Measurements from ENCODE around the gene VAPA.

The VAPA gene

GRCh38 chr18:9876867-9877654 is 36.8 kb upstream of the VAPA start:
- DNase-seq (ENCODE audit: extremely low read depth, low read depth) = peak; percentile 87
- no peak for TF ChIP-seq CTCF (IDR thresholded peaks at IDR 0.05; ENCODE audit: low read depth, low read length, missing control alignments)
- H3K4me3 ChIP-seq (replicated peaks; ENCODE audit: low read depth, low read length) = peak overlapping the region; percentile 27

- DNase-seq (ENCODE audit: extremely low read depth, low read depth) = no peak
- peak overlapping the region; percentile 27 for H3K4me3 ChIP-seq (replicated peaks; ENCODE audit: low read depth, low read length)
- no peak for TF ChIP-seq CTCF (IDR thresholded peaks at IDR 0.05; ENCODE audit: low read depth, low read length, missing control alignments)
These were observed 36.2 kb upstream of the VAPA start for GRCh38 chr18:9877655-9878014.

GRCh38 chr18:9878095-9878494 is 35.7 kb upstream of the VAPA start:
- H3K4me3 ChIP-seq (replicated peaks; ENCODE audit: low read depth, low read length) = no peak overlapping the region
- TF ChIP-seq CTCF (IDR thresholded peaks at IDR 0.05; ENCODE audit: low read depth, low read length, missing control alignments) = no peak
- DNase-seq (ENCODE audit: extremely low read depth, low read depth) = no peak

GRCh38 chr18:9878783-9879242 is 35.0 kb upstream of the VAPA start:
- no peak overlapping the region for H3K4me3 ChIP-seq (replicated peaks; ENCODE audit: low read depth, low read length)
- no peak for TF ChIP-seq CTCF (IDR thresholded peaks at IDR 0.05; ENCODE audit: low read depth, low read length, missing control alignments)
- no peak for DNase-seq (ENCODE audit: extremely low read depth, low read depth)

GRCh38 chr18:9884090-9884489 is 29.7 kb upstream of the VAPA start:
- no peak for TF ChIP-seq CTCF (IDR thresholded peaks at IDR 0.05; ENCODE audit: low read depth, low read length, missing control alignments)
- DNase-seq (ENCODE audit: extremely low read depth, low read depth) = no peak
- H3K4me3 ChIP-seq (replicated peaks; ENCODE audit: low read depth, low read length) = no peak overlapping the region

- no peak for TF ChIP-seq CTCF (IDR thresholded peaks at IDR 0.05; ENCODE audit: low read depth, low read length, missing control alignments)
- no peak for DNase-seq (ENCODE audit: extremely low read depth, low read depth)
These were observed 29.2 kb upstream of the VAPA start for GRCh38 chr18:9884532-9885140.

More at GRCh38 chr18:9884532-9885140, 29.2 kb upstream of the VAPA start:
- H3K4me3 ChIP-seq (replicated peaks; ENCODE audit: low read depth, low read length) = no peak overlapping the region
